T-helper 2 cell treated with Interferon-gamma antibody and Interleukin-4, amounts not matched to agents 100 ng/mL and 5 ng/mL, for 36 hours (primary cell): Measurements from ENCODE around the gene PRR27. TPM values are rescaled to one million over a fixed set of nuclear protein-coding genes. Genes with fewer than 3 reads are reported as not detected.
"Not testable (repeated sequence)": the region's sequence is repeated elsewhere in the genome, so short reads cannot be mapped to it uniquely, and the experiment has no call there.

ENCODE experiments used
- intact Hi-C: fragments of 100-400 bp; cut with micrococcal nuclease; formaldehyde crosslinking; loops from one replicate; pipeline ENCODE4 v1.15.1; 2023
- total RNA-seq: library from RNA; stranded (reverse); gene quantifications from 2 replicates; pipeline ENCODE4 v1.2.3, GENCODE V29; 2022

The PRR27 gene
- total RNA-seq, 1 donor from 2014 or later = not detected

- intact Hi-C loops = no loop called here
These were observed 42.8 kb downstream of the PRR27 start for GRCh38 chr4:70196857-70197256.

- intact Hi-C loops = no loop called here
These were observed 43.8 kb downstream of the PRR27 start for GRCh38 chr4:70197842-70198241.

- intact Hi-C loops = no loop called here
These were observed 49.6 kb downstream of the PRR27 start for GRCh38 chr4:70203601-70204000.

- intact Hi-C loops = not testable (repeated sequence)
These were observed 58.7 kb downstream of the PRR27 start for GRCh38 chr4:70212752-70213151.

Other genes starting within 250 kb of the PRR27 start
- not detected in 2 replicates for gene CSN1S1, start 223.2 kb upstream of the PRR27 start, total RNA-seq
- gene CSN2, start 188.5 kb upstream of the PRR27 start, total RNA-seq = not detected in 2 replicates
- gene STATH, start 158.3 kb upstream of the PRR27 start, total RNA-seq = not detected in 2 replicates
- gene HTN3, start 125.8 kb upstream of the PRR27 start, total RNA-seq = not detected in 2 replicates
- not detected in 2 replicates for gene HTN1, start 103.8 kb upstream of the PRR27 start, total RNA-seq
- gene ODAM, start 41.5 kb downstream of the PRR27 start, total RNA-seq = not detected in 2 replicates
- gene FDCSP, start 71.9 kb downstream of the PRR27 start, total RNA-seq = not detected in 2 replicates
- not detected in 2 replicates for gene CSN3, start 88.4 kb downstream of the PRR27 start, total RNA-seq
- not detected in 2 replicates for gene CABS1, start 180.7 kb downstream of the PRR27 start, total RNA-seq
- not detected in 2 replicates for gene SMR3A, start 206.5 kb downstream of the PRR27 start, total RNA-seq
- not detected in 2 replicates for gene SMR3B, start 228.9 kb downstream of the PRR27 start, total RNA-seq
- not detected in 2 replicates for gene OPRPN, start 243.7 kb downstream of the PRR27 start, total RNA-seq